ENCODE results near the gene PMS1. TPM values are rescaled to one million over a fixed set of nuclear protein-coding genes. Genes with fewer than 3 reads are reported as not detected.

Gene PMS1
- total RNA-seq (2022; extraction: Qiagen RNA extraction) = 5.5 to 9.0 TPM (median 7.7 TPM) in 5 replicates

DNA sequence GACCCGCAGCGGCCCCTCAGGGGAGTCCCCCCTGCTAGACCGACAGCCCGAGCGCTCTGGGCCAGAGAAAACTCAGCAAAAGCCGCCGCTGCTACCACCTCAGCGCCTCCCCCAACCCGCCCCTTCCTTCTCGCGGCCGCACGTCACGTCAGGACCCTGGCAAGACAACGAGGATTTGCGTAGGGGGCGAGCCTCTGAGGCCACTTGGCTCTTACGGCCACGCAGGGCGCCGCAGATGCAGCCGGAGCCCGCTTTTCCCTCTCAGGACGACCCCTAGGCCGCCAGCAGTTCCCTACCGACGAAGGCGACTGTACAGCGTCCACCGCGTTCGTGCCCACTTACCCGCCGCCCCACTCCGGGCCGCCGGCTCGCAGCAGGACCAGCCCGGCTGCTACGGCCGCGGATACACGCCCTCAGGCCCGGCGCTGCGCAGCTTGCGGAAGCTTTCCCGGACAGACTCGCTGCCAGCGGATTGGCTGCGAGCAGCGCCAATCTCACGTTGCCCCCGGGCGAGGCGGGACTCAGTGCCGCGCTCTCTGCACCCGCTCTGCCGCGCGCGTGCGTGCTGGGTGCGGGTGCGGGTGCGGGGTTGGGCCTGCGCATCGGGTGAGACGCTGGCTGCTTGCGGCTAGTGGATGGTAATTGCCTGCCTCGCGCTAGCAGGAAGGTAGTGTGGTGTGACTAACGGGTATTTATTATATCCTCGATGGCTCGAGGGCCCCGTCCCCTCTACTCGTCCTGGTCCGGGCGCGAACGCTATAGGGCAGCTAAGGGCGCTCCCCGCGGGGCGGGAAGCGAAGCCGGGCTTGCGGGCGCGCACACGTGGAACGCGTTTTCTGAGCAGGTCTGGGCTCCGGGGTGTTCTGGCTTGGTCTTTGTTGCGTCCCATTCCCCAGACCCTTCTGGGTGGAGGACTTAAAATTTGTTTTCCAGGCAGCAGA lies at the start of gene PMS1, which contains the start of gene ORMDL1:
Gene PMS1, plus strand, starts transcription at position 524 of the 941 bp plus-strand sequence. CDS start 7,360 bp downstream, outside the sequence.
Gene ORMDL1, minus strand, starts transcription at position 413 of the 941 bp plus-strand sequence. CDS start 1,744 bp downstream, outside the sequence.

DNA sequence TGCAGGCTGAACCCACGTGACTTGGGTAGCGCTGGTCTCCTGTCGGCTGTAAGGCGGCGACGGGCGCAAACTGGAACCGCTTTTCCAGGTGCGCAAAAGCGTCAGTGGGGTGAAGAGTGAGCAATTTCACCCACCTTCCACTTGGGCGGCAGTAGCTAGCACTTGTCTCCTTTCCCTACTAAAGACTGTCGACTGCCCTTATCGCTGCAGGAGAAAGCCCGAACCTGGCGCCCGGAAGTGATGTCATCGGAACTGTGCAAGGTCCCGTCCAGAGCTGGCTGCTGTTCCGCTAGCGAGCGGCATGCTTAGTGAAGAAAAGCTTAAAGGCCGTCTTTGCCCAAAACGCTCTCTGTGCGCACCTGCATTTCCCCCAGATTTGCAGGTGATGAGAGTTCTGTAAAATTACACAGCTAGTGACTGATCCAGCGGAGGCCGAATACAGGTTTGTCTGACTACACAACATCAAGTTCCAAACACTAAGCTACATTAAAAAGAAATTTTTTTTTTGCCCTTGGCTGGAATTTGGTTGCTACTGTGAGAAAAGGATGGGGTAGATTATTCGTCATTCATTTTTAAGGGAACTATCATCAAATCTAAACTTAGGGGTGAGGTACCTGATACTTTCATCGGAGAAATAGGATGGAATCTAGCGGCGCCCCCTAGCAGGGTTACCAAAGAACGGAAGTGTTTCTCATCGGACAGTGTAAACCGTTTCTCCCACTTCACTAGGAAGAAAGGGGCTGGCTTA lies 21.5 kb upstream of the PMS1 start, which contains the start of gene OSGEPL1:
Gene OSGEPL1, minus strand, starts transcription at position 242 of the 748 bp plus-strand sequence. CDS start 1,152 bp downstream, outside the sequence.

Other genes with a start within 250 kb of the PMS1 start
- gene SLC40A1, start 203.7 kb upstream of the PMS1 start, total RNA-seq (2022; extraction: Qiagen RNA extraction) = 1.4 to 2.0 TPM (median 1.7 TPM) in 5 replicates
- gene ASNSD1, start 123.0 kb upstream of the PMS1 start, total RNA-seq (2022; extraction: Qiagen RNA extraction) = 33.8 to 39.9 TPM (median 35.4 TPM) in 5 replicates
- gene ANKAR, start 109.8 kb upstream of the PMS1 start, total RNA-seq (2022; extraction: Qiagen RNA extraction) = 1.2 to 1.8 TPM (median 1.3 TPM) in 5 replicates
- 3.8 to 4.7 TPM (median 4.3 TPM) in 5 replicates for gene OSGEPL1, start 21.7 kb upstream of the PMS1 start, total RNA-seq (2022; extraction: Qiagen RNA extraction)
- 38.3 to 49.7 TPM (median 43.6 TPM) in 5 replicates for gene ORMDL1, start 111 bp upstream of the PMS1 start, total RNA-seq (2022; extraction: Qiagen RNA extraction)

All from A549 treated with dexamethasone at 1 μM for 4 hours (cell line).